Head of caudate nucleus (tissue), 42 donors: Measurements from ENCODE around the gene STN1.

ENCODE experiments used
- DNase-seq, 42 donors: peaks; one replicate each; pipeline versions ENCODE4 v3.0.0 to v3.0.0-alpha.2; 2020 to 2021; ENCODE audit warnings: mixed read lengths in 7 of 42
- intact Hi-C: fragments of 100-400 bp; cut with DNase I; formaldehyde crosslinking; loops from one replicate; pipeline ENCODE4 v1.15.0; 2022

Gene STN1, protein sequence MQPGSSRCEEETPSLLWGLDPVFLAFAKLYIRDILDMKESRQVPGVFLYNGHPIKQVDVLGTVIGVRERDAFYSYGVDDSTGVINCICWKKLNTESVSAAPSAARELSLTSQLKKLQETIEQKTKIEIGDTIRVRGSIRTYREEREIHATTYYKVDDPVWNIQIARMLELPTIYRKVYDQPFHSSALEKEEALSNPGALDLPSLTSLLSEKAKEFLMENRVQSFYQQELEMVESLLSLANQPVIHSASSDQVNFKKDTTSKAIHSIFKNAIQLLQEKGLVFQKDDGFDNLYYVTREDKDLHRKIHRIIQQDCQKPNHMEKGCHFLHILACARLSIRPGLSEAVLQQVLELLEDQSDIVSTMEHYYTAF

DNA sequence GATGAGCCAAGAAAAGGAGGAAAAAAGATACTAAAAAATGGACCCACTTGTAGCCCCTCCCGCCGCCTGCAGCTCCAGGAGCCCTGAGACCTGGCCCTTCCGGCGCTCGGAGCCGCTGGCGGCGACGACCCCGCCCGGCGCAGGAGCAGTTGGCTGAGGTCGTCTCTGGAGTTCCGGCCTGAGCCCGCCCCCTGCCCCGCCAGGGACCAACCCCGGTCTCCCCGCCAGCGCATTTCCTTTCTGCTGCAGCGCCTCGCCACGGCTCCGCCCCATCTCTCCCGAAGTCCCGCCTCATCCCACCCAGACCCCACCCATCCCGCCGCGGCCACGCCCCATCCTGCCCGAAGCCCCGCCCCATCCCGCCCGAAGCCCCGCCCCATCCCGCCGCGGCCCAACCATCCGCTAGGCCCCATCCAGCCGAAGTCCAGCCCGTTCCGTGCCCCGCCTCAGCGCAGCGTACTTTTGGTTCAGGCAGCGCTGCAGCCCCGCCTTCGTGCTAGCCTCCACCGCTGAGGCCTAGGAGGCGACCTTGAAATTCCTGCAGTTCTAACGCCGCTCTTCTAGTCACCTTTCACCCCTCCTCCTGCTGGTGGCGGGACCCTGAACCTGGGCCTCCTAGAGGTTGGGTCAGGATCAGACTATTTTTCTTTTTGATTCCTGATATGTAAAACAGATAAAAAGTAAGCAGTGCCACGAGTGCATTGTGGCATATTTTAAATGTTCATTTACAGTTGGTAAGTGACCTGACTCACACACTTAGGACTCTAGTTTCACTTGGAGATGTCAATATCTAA is at the start of gene STN1:
Gene STN1 (minus strand): TSS at position 132 of the 794 bp plus-strand sequence. CDS start 590 bp downstream, outside the sequence.
- intact Hi-C loops, result loop anchor here (2.0 to 10.0 kb wide), 3 partner anchors 49 to 207 kb away; partner anchors contain the start of genes SFR1 and SLK
- DNase-seq, result peak; percentile 92 to 100 (median 98)

DNA sequence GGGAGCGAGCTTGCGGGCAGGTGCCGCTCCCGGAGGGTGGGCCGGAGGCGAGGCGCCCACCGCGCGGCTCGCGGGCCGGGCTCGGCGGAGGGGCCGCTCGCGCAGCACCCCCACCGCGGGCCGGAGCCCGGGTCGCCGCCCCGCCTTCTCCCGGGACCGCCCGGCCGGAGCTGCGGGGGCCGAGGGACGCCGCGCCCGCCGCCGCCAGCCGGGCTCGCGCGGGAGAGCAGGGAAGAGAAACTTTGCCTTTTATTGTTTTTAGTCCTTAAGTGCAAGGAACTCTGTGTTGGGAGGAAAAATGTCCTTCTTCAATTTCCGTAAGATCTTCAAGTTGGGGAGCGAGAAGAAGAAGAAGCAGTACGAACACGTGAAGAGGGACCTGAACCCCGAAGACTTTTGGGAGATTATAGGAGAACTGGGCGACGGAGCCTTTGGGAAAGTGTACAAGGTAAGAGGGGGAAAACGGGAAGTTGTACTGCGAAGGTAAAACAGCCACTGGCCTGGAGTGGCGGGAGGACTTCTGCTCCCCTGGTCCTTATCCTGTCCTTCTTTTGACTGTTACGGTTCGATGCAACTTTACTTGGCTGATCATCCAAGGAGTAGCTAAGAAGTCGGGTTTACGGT is 49.6 kb upstream of the STN1 start:
- intact Hi-C loops, result loop anchor here (2.0 to 5.0 kb wide), 2 partner anchors 49 to 155 kb away; partner anchors contain the start of genes SFR1 and STN1

DNA sequence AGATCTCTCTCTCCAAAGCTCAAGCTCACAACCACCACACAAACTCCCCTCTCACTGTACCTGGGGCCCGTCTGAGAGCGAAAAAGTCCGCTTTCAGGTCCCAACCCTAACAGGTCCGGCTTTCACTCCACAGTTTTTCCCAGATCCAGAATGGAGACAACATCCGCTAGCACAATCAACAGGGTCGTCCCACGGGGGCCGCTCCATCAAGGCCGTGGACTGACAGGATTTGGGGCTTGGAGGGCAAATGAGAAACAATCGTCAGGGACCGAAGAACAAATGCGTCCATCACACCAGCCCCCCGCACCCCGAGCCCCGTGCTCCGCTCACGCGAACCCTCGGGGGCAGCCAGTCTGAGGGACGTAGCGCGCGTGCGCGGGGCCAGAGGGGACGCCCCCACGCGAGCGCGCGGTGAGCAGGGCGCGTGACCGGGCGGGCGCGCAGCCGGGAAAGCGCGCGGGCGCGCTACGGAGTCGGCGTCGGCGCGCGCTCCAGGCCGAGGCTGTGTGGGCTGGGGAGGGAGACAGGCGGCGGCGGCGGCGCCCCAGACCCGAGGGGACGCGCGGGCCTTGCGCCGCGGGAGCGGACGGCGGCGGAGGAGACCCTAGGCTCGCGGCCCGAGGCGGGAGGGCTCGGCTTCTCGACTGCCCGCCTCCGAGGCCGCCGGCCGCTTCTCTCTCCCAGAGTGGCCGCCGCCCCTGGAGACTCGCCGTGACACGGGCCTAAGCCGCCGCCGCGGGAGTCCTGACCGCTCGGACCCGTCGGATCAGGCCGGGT is 48.9 kb upstream of the STN1 start, which contains the start of gene SLK:
Gene SLK (plus strand): TSS at position 470 of the 777 bp plus-strand sequence. CDS start 606 bp downstream, outside the sequence.
- DNase-seq, result peak; percentile 46 to 92 (median 84)
- intact Hi-C loops, result loop anchor here (2.0 to 5.0 kb wide), 2 partner anchors 48 to 155 kb away; partner anchors contain the start of genes SFR1 and STN1

More for the DNA sequence above, 49.6 kb upstream of the STN1 start:
- DNase-seq, result peak in 17 of 42 donors; percentile 11 to 64 (median 28)

DNA sequence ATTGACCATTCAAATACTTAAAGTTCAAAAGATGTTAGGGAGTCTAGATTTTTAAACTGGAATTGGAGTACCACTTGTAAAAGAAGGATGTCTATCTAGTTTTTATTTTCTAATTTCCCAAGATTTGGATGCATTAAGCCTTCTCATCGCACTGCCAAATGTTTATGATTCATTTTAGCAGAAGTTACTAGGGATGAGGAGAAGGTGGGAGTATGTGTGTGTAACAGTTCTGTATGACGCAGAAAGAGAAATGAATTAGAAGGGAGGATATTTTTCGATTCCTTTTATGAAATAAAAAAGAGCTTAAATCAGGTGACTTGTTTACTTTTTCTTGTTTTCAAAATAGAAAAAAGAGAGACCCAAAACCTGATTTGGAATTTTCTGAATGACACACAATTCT is 42.1 kb upstream of the STN1 start:
- no peak for DNase-seq
- intact Hi-C loops, result no loop called here

DNA sequence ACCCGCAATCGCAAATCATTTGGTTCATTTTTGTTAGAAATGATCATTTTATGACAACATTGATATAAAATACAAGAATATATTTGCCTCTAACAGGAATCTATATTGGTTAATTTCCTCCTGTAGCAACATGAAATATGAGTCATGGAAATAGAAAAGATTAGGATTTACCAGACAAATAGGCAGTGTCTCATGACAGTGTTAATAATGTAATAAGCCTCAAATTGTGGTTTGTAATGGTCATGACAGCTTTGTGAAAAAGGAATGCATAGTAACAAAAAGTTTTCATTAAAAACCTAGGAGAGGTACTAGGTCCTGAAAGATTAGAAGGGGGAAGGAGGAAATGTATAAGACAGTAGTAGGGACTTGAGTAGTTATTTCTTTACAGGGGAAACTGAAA is 41.0 kb upstream of the STN1 start:
- DNase-seq, result no peak
- intact Hi-C loops, result no loop called here

DNA sequence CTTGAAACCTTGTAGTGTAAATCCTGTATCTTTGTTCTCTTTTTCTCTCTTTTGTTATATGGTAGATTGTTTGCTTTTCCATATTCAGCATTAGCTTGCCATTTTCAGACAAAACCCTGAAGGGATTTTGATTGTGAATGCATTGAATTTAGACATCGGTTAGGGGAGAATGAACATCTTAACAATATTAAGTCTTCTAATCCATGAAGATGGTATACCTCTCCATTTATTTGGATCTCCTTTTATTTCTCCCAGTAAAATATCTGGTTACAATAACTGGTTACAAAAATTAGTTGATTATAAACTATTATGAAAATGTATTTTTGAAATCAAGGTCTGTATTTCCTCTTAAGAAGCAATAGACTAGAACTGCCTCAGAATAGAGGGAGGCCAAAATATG is 36.6 kb upstream of the STN1 start:
- DNase-seq, result no peak
- intact Hi-C loops, result no loop called here

DNA sequence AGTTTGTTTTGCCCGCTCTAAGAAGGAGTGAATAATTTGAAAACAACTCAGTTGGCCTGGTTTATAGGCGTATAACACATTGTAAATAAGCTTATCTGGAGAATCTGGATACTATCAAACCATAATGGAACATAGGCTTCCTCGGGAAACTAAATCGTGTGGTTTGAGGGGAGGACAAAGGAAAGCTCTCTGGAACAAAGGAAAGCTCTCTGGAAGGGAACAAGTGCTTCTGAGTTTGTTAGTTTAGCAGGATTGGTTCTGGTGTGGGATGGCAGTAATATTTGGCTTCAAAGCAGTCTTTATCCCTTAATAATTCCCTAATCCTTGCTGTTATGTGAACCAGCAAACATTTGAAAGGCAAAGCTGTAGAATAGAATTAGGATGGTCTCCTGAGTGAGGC is 34.0 kb upstream of the STN1 start:
- intact Hi-C loops, result no loop called here
- no peak for DNase-seq

DNA sequence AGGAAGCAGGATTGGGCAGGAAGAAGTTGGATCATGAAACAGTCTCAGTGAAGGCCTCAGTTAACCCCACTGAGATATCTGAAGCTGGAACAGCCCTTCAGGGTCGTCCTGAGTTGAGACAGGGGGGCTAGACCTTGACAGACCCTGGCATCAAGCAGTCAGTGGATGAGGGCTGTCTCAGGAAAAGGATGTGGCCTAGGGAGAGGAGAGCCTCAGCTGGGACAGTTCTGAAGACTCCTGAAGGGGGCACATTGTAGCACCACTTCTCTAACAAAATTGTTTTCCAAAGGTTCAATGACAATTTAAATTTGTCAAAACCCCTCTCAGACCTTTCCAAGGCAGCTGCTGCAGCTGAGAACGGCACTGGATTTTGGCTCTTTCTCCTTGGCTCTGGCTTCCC is 33.2 kb upstream of the STN1 start:
- intact Hi-C loops, result no loop called here
- DNase-seq, result no peak

DNA sequence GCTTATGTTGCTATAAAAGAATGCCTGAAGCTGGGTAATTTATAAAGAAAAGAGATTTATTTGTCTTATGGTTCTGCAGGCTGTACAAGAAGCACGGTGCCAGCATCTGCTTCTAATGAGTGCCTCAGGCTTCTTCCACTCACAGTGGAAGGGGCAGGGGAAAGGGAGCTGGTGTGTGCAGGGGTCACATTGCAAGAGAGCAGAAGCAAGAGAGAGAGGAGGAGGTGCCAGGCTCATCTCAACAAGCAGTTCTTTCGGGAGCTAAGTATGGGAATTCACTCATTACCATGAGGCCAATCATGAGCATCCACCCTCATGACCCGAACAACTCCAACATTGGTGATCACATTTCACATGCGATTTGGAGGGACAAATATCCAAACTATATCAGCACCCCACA is 31.7 kb upstream of the STN1 start:
- intact Hi-C loops, result no loop called here
- no peak for DNase-seq

DNA sequence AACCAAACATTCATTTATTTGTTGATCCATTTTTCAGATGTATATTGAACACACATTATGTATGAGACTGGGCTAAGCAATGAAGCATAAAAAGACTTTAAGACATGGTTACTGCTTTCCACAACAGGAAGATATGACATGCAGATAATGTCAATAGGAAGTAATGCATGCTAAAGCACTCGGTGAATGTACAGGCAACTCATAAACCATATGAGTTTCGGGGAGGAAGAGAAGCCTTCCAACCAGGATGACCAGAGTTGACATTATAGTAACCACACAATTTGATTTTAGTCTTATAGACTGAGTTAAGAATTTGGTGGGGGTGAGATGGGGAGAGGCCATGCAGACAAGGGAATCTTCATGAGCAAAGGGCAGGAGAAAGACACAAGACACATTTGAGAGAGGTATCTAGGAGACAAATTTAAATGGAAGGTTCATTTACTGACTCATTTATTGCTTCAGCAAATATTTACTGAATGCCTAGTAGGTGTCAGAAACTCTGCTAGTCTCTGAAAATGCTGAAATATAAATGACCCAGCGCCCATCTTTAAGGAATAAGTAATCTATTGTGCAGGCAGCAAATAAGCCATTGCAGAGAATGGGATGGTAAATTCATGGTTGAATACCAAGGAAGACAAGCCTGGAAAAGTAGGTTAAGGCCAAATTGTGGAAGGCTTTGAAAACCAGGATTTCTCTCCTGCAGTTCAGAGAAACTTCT is 30.0 kb upstream of the STN1 start:
- DNase-seq, result no peak
- intact Hi-C loops, result no loop called here

DNA sequence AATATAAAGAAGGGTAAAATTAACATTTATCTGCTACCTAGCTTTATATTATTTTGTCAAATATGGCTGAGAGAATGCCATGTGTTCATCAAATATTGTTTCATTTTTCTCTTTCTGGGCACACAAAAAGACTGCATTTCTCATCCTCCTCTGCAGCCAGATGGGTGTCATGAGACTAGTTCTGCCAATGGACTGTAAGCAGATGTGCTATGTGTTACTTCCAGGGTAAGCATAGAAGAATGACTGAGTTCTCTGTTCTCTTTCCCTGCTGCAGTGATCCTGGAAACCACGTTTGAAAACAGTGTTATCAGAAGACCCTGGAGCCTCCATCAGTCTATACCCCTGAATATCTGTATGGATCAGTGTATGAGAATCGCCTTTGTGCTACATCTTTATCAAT is 24.9 kb upstream of the STN1 start:
- DNase-seq, result peak in 4 of 42 donors; percentile 19 to 59 (median 37)
- intact Hi-C loops, result no loop called here

DNA sequence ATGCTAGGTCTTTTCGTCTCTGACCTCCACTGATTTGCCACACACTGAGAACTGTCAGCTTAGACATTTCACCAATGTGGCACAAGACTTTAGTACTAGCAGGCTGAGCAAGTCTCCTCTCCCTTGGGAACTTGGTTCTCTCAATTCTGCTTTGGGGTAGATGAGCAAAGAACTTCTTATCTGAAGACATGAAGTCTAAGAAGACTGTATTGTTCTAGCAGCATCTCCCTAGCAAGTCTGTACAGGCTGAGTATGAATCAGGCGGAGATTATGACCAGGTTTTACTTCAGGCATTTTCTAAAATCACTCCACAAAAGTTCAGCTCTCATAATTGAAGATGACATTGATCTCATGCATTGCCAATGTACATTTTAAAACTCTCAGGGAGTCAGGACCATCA is 23.8 kb upstream of the STN1 start:
- DNase-seq, result no peak
- intact Hi-C loops, result no loop called here

DNA sequence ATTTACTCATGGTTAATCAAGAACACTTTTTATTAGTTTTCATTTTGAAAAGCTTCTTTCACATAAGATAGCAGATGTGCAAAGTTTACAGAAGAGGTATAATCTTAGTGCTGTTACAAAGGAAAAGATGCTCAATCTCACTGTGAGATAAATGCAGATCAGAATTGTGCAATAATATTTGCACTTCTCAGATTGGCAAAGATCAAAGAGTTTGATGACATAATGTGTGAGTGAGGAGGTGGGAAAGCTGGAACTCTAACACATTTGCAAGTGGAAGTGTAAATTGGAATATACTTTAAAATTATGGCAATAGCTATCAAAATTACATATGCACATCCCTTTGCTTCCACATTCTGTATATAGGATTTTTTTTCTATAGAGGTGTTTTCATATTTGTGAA is 21.5 kb upstream of the STN1 start:
- intact Hi-C loops, result no loop called here
- no peak for DNase-seq

DNA sequence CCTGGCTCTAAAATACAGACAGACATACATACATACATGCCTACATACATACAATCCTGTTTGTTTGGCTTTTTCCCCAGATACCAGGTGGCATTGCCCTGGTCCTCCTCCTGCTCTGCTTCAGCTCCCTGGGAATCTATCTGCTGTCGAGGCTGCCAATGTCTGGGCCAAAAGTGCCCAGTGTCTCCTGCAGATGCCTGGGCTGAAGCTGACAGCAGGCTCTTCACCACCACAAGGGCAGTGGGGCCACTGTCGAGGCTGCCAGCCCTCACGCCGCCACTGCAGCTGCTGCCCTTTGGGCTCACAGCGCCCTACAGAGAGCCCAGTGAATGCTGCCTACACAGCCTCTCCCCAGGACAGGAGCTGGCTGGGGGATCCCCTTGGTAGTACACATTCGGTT is 18.0 kb upstream of the STN1 start:
- intact Hi-C loops, result no loop called here
- DNase-seq, result peak in 41 of 42 donors; percentile 9 to 83 (median 53)

DNA sequence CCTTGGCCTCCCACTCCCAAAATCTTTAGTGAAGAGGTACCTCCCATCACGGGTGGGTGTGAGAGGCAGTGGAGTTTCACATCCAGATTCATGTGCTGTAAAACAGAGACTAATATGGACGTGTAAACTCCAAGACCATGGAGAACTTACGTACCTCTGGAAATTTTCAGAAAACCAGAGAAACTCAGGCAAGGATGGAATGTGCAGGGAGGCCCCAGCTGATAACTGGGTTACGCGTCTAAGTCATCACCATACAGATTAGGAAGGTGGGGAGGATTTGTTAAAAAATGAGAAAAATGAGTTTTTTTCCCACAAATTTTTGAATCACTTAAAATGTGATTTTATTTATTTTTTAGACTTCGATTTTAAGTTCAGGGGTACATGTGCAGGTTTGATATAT is 16.3 kb upstream of the STN1 start:
- intact Hi-C loops, result no loop called here

DNA sequence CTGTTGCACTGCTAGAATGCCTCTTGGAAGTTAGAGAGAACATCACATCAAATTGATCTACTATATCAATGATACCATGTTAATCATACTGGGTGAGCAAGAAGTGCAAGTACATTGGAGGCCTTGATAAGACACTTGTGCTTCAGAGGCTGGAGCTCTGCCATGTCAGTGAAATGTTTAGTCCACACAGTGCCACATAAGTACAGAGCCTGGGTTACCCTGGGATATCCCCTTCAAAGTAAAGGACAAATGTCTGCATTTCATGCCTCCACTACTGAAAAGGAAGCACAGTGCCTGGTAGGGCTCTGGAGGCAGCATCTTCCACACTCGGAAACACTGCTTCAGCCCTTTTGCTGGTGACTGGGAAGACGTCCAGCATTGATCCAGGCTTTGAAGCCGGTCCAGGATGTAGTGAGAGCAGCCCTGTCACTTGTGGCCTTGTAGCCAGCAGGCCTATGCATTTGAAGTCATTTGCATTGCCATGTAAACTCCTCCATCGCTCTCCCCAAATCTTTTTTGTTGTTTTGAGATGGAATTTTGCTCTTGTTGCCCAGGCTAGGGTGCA is 15.7 kb upstream of the STN1 start:
- intact Hi-C loops, result no loop called here
- peak; percentile 4 to 91 (median 74) for DNase-seq

More for the DNA sequence above, 16.3 kb upstream of the STN1 start:
- no peak for DNase-seq

DNA sequence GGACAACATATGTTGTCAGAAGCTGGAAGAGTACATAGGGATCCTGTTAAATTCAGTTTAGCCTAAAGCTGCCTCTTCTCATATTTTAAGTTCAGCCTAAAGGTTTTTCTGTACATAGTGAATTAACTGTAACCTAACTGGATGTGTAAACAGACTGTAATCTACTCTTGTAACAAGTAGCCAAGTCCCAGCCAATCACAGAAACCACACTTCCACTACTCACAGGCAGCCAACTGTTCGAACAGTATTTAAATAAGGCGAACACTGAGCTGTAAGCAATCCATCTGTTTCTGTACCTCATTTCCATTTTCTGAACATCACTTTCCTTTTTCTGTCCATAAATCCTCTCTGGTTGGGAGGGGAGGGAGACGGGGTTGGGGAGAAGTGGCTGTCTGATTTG is 15.0 kb upstream of the STN1 start:
- intact Hi-C loops, result no loop called here
- no peak for DNase-seq

DNA sequence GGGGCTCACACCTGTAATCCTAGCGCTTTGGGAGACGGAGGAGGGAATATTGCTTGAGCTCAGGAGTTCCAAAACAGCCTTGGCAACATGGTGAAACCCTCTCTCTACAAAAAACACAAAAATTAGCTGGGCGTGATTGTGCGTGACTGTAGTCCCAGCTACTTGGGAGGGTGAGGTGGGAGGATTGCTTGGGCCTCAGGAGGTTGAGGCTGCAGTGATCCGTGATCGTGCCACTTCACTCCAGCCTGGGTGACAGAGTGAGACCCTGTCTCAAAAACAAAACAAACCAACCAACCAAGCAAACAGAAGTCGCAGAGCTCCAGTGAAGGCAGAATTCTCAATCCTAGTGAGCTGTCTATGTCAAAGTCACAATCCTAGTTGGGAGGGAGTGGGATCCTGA is 14.3 kb upstream of the STN1 start:
- DNase-seq, result no peak
- intact Hi-C loops, result no loop called here
